HG03520 (cell line): ENCODE measurements around the gene ITGA8.
"Not testable (repeated sequence)": the region's sequence is repeated elsewhere in the genome, so short reads cannot be mapped to it uniquely, and the experiment has no call there.

Source experiments
- ATAC-seq: cut with Tn5 transposase; IDR thresholded peaks from one replicate; pipeline ENCODE4 v1.9.1; 2021; ENCODE audit warnings: mild to moderate bottlenecking, moderate library complexity; ENCODE audit not compliant: unreplicated experiment

ITGA8 gene

GRCh38 chr10:15516256-15517085 lies 203.3 kb downstream of the ITGA8 start:
- no peak for ATAC-seq

- ATAC-seq: no peak
Observed at GRCh38 chr10:15515202-15515601, 204.5 kb downstream of the ITGA8 start.

- no peak for ATAC-seq
Observed at GRCh38 chr10:15510963-15511362, 208.8 kb downstream of the ITGA8 start.

GRCh38 chr10:15505329-15505728 lies 214.4 kb downstream of the ITGA8 start:
- ATAC-seq: no peak

- no peak for ATAC-seq
Observed at GRCh38 chr10:15504101-15504840, 215.5 kb downstream of the ITGA8 start.

GRCh38 chr10:15494850-15495506 lies 224.7 kb downstream of the ITGA8 start:
- no peak for ATAC-seq

- no peak for ATAC-seq
Observed at GRCh38 chr10:15491856-15492642, 227.7 kb downstream of the ITGA8 start.

GRCh38 chr10:15489431-15489830 lies 230.3 kb downstream of the ITGA8 start:
- ATAC-seq: no peak

GRCh38 chr10:15487376-15487775 lies 232.3 kb downstream of the ITGA8 start:
- ATAC-seq: no peak

- no peak for ATAC-seq
Observed at GRCh38 chr10:15486404-15486803, 233.3 kb downstream of the ITGA8 start.

GRCh38 chr10:15485684-15486316 lies 233.9 kb downstream of the ITGA8 start:
- no peak for ATAC-seq

- no peak for ATAC-seq
Observed at GRCh38 chr10:15485027-15485426, 234.7 kb downstream of the ITGA8 start.

GRCh38 chr10:15484128-15484527 lies 235.6 kb downstream of the ITGA8 start:
- no peak for ATAC-seq

- no peak for ATAC-seq
Observed at GRCh38 chr10:15483215-15484075, 236.3 kb downstream of the ITGA8 start.

GRCh38 chr10:15482156-15482555 lies 237.6 kb downstream of the ITGA8 start:
- ATAC-seq: no peak

- no peak for ATAC-seq
Observed at GRCh38 chr10:15478950-15479349, 240.8 kb downstream of the ITGA8 start.

- no peak for ATAC-seq
Observed at GRCh38 chr10:15478429-15478828, 241.3 kb downstream of the ITGA8 start.

GRCh38 chr10:15476337-15476736 lies 243.4 kb downstream of the ITGA8 start:
- no peak for ATAC-seq

- ATAC-seq: not testable (repeated sequence)
Observed at GRCh38 chr10:15475439-15475838, 244.3 kb downstream of the ITGA8 start.
